M059J (cell line): ENCODE data around the gene ACVRL1. TPM values are rescaled to one million over a fixed set of nuclear protein-coding genes. Genes with fewer than 3 reads are reported as not detected.

Source experiments
- DNase-seq: peaks from one replicate; pipeline ENCODE4 v3.0.0-alpha.2; 2012; ENCODE audit warnings: low read depth
- total RNA-seq: library from RNA; depleted of rRNA; stranded (reverse); fragments of >200 nt; shearing (Covaris generic); gene quantifications from 2 replicates; pipeline ENCODE4 v1.2.3, GENCODE V29; 2014

Gene ACVRL1
- total RNA-seq, 1 experiment from 2014 or later = 1.2 TPM

GRCh38 chr12:51942056-51942455 lies 34.8 kb downstream of the ACVRL1 start:
- no peak for DNase-seq

GRCh38 chr12:51942501-51943000 lies 35.2 kb downstream of the ACVRL1 start:
- DNase-seq = no peak

- DNase-seq = no peak
Measured at GRCh38 chr12:51943346-51943745, 36.0 kb downstream of the ACVRL1 start.

GRCh38 chr12:51944608-51945233 lies 37.4 kb downstream of the ACVRL1 start:
- DNase-seq = no peak

DNA sequence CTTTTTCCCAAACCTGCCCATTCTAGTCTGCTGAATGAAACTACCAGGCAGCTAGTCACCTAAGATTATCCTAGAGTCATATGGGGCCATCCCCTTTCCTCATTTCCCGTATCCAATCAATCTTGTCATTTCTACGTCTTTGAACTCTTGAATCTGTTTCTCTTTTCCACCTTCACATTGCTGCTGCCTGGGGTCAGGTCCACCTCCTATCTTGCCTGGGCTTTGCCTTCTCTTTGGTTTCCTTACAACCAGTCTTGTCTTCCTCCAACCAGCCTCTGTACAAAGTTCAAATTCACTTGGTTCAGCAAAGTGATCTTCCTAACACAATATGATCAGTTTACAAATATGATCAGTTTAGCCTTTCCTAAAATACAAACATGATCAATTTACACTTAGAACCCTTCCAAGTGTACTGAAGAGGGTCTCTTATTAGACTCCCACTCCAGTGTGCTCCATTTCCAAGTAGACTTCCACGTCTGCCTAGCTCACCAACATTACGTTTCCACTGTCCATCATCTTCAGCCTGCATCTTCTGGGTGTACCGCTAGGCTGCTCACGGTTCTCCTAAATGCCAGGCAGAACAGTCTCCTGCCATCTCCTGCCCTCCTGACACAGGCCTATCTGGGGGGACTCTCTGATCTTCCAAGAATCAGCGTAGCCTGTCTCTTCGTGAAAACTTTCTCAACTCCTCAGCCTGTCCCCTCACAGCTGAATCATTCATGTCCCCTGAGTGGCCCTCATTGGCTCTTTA lies 40.1 kb downstream of the ACVRL1 start:
- no peak for DNase-seq

- no peak for DNase-seq
Measured at GRCh38 chr12:51948066-51948465, 40.8 kb downstream of the ACVRL1 start.

DNA sequence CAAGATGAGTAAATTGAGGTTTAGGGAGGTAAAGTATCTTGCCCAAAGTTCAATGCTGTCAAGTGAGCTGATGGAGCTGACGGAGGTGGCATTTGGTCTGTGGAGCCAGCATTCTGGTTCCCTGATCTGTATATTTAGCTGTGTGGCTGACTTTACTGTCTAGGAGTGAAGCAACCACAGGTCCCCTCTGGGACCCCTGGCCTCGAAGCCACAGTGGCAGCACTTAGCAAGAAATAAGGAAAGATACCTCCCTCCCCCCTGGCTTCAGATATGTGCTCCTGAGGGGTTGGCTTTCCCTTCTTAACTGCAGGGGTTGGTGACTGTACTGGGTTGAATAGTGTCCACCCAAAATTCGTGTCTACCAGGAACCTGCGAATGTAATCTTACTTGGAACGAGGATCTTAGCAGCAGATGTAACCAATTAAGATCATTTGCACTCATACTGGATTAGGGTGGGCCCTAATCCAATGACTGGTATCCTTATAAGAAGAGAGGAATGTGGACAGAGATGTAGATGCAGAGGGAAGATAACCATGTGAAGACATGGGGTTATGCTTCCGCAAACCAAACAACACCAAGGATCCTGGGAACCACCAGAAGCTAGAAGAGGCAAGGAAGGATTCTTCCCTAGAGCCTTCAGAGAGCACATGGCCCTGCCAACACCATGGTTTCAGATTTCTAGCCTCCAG lies 42.2 kb downstream of the ACVRL1 start:
- no peak for DNase-seq

DNA sequence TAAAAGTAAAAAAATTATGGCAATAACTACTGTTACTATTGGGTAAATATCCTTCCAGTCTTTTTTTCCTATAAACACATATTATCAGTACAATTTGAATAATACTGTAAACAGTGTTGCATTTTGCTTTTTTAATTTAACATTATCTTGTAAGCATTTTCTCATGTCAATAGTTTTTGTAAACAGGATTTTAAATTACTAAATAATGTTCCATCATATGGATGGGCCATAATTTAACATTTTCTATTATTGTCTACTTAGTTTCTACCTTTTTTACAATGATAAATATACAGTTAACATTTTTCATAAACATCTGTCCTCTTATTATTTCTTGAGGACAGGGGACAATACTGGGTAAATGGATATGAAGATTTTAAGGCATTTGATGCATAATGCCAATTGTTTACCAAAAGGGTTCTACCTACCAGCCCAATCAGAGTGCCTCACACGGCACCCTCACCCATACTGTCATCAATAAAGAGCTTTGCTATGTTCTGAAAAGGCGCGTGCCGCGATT lies 43.4 kb downstream of the ACVRL1 start:
- DNase-seq = no peak

DNA sequence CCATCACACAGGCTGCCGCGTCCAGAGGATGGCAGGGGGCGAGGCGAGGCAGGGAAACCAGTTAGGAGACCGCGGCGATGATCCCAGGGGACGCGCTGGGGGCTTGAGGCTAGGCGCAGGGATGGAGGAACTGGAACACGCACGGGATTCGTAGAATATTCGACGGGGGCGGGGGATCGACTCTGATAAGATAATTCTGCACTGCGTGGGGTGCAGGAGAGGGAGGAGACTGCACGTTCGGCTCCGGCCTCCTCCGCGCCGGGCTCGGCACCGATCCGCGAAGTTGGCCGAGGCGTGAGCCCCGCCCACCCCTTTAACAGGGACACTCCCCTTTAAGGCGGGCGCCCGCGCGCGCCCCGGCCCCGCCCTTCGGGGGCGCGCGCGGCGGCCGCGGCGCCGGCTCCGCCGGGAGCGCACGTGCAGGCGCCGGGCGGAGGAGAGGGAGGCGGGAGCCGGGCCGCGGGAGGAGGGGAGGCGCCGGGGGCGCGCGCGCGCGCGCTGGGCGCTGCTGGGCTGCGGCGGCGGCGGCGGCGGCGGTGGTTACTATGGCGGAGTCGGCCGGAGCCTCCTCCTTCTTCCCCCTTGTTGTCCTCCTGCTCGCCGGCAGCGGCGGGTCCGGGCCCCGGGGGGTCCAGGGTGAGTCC lies 44.0 kb downstream of the ACVRL1 start, which contains the start of gene ACVR1B:
ACVR1B (plus strand) TSS at position 501 of the 644 bp plus-strand sequence; CDS start at position 546, 45 bp downstream.
- peak; percentile 75 for DNase-seq

DNA sequence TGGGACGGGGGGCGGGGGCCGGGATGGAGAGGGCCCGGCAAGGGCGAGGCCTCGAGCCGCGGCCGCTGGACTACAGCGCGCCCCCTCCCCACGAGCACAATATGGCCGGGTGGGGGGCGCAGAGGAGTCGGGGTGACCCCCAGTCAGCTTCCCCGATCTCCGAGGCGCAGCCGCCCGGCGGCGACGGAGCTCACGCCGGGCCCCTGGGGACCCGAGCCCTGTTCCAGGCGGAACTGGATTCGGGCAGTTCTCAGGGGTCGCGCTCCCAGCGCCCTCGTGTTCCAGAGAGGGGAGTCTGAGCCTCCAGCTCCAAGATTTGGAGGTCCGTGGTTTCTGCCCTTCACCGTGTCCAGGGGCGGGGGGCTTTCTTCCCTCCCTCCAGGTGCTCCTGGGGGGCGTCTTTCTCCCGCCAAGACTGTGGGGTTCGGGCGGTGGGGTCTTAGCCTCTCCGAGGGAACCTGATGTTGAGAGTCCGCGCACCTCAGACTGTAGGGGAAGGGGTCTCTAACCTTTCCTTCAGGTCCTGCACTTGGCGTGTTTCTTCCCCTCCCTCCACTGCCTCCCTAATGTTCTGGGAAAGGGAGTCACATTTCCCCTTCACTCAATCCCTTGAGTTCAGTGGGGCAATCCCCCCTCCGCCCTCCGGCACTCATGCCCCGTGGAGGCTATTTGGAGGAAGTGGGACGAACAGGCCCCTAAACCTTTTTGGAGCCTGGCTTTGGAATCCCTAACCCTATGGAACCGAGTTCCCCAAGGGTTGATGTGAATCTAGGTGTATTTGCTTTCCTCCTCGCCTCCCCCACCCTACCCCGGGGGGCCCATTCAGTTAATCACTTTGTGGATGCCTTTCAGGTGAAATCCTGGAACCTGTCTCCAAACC lies 44.8 kb downstream of the ACVRL1 start:
- no peak for DNase-seq

DNA sequence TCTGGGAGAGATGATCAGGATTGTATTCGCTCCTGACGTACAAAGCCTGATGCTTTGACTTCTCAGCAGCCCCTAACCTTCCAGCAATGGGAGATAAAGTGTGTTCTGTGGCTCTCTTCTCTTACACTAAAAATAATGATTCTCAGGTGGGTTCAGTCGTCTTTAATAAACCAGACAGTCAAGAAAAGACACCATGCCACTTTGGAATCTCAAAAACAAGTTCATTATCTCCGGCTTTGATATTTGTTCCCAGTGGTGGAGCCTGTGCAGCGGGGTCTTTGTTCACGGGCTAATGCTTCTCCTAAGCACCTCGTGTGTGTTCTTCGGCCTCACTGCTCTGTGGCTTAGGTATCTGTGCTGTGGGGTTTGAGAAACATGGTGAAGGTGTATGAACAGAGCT lies 45.8 kb downstream of the ACVRL1 start:
- no peak for DNase-seq

DNA sequence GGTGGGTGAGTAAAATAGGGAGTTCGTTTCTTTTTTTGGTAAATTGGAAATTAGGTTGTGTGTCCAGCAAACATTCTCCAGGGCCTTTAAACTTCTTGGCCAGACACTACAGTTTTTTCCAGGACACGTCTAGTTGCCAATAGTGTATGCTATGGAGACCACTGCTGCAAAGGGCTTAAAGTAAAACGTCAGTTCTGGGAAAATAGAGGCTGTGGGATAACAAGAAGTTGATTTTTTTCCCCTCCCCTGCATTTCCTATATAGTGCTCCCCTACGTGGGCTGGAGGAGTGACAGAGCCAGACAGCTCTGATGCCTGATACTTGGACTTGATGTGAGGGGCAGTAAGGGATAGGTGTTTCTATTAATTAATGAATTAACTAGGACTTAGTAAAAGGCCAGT lies 46.6 kb downstream of the ACVRL1 start:
- DNase-seq = no peak

DNA sequence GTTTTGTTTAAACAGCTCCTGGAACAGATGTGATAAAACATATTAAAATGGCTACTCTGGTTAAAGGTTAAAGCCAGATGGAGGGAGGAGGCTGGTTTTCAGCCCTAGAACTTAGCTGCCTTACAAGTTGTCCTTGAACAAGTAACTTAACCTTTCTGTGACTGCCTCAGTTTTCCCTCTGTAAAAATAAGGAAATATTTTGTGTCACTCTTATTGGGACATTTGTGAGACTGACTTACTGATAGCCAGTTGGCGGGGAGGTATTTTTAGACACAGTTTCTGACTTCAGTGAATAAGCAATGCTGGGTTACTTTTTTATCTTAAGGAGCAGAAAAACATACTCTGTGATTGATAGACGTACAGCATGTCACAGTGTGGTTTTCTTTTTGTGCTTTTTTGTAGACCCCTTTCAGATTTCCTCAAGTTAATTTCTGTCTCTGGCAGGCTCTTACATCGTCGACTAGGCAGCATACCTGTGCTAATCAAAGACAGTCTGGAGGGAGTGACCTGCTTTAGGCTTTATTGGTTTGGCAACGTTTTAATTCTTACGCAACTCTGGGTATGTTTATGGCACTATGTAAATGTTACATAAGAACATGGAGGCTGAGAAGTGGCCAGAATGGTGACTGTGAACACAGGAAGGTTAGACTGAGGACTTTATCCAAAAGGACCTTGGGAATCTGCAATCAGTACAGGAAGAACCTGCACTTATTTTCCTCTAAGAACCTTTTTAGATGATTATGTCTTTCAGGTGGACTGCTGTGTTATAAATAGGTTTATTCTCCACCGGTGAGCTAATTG lies 47.5 kb downstream of the ACVRL1 start:
- DNase-seq = no peak

DNA sequence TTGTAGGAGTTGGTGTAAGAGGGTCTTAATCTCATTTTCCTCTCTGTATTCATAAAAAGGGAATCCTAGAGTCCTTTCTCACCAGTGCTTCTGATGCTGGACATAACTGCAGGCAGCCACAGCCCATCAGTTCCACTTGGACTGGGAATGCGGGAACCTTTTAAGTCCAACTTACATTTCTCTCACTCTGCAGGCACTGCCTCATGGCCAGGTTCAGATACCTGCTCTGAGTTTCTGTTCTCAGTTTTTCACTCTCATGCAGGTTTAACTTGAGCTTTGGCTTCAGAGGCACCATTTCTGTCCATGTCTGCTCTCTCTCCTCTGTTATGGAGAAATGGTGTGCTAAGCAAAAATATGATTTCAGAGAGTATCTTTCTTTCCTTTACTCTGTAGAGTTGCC lies 48.4 kb downstream of the ACVRL1 start:
- DNase-seq = no peak

- DNase-seq = no peak
Measured at GRCh38 chr12:51958542-51958941, 51.2 kb downstream of the ACVRL1 start.

DNA sequence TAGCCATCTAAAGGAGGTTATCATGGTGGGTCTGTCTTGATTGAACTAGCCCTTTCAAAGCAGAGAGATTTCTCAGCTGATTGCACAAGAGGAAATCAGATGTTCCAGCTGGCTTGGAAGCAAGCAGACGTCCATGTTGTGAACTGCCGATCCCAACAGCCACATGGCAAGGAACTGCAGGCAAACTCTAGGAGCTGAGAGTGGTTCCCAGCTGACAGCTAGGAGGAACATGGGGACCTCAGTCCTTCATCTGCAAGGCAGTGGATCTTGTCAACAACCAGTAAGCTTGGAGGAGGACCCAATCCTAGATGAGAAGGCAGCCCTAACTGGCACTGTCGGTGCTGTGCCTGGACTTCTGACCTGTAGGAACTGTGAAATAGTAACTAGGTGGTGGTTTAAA lies 51.9 kb downstream of the ACVRL1 start:
- DNase-seq = no peak

DNA sequence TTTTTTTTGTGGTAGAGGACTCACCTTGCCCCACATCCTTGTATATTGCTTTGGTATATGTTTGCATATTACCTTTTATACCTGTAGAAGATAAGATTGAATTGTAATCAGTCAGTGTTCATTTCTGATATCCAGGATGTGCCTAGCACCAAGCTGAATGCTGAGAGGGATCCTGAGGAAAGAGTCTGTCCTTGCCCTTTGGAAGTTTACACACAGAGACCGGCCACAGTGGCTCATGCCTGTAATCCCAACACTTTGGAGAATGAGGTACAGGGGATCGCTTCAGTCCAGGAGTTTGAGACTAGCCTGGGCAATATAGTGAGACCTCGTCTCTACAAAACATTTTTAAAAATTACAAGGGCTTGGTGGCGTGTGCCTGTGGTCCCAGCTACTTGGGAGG lies 52.6 kb downstream of the ACVRL1 start:
- DNase-seq = no peak

DNA sequence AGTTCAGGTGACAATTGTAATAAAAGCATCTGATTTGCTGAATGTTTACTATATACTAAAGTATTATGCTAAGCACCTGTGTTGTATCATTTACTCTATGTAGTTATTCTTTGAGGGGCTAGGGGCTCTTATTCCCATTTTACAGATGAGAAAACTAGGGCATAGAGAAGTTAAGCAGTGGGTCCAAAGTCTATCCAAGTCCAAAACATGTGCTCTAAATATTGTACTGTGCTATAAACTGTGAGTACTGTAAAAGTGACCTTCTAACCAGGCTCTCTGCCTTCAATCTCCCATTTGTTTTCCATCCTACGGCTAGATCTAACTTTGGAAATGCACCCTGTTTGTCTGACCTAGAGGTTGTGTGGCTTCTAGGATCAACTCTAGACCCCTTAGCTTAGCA lies 53.2 kb downstream of the ACVRL1 start:
- DNase-seq = no peak

DNA sequence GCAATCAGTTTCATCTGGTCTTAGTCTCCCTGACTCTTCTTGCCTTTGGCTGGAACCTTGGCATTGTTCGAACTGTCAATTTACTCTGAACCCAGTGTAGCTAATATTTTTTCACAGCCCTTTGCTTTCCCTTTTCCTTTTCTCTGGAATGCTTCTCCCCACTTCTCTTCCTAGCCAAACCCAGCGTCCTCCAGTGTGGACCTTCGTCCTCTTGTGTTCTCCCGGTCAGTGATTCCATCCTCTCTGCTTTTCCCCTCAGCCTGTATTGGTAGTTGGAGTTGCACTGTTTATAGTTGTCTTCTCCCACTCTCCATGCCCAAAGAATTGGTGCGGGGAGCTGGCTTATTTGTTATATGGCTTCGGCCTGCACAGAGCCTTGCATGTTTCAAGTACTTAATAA lies 53.6 kb downstream of the ACVRL1 start:
- DNase-seq = no peak

DNA sequence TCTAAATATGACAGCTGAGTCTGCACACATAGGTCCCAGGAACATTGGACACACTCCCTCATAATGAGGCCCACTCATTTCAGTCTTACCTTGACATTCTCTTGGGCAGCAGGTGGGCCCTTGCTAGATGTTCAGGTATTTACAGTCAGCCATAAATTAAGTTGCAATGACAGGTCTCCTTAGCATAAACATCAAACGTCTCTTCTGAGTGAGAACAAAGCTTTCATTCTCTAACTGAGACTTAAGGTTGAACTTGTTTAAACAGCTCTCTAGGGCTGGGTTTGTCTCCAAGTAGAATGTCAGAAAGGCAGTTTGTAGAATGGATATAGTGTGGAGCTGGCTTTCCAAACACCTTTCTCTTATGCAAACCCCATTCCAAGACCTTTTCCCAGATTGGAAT lies 54.5 kb downstream of the ACVRL1 start:
- no peak for DNase-seq
